Endothelial cell of umbilical vein (primary cell): ENCODE data around the gene C20orf173. TPM values are rescaled to one million over a fixed set of nuclear protein-coding genes. Genes with fewer than 3 reads are reported as not detected.

Experiments used
- BruUV-seq: library from RNA; stranded (reverse); fragments of 400-500 nt; replicated peaks from 2 replicates; lab custom pipeline; 2021; lab: Mats Ljungman, UMichigan
- CTCF ChIA-PET: fragments of 300-600, 350-600 bp; sonication (Branson Sonifier 250); formaldehyde crosslinking; loops from one replicate; lab custom pipeline; 2021; ENCODE audit warnings: antibody characterized with exemption, inconsistent platforms; lab: Charles Lee
- POLR2A ChIA-PET: fragments of 300-600, 350-600 bp; sonication (Branson Sonifier 250); formaldehyde crosslinking; loops from one replicate; lab custom pipeline; 2021; ENCODE audit warnings: antibody characterized with exemption, inconsistent platforms; lab: Charles Lee
- DNase-seq: peaks from one replicate; pipeline ENCODE4 v3.0.0-alpha.2; 2011; ENCODE audit warnings: low read depth, low spot score
- FAIRE-seq: peaks from 2 replicates; lab custom pipeline; 2011; peaks lifted over from hg19 to GRCh38; lab: Jason Lieb, UNC
- H2AFZ ChIP-seq: 2 replicates; pipeline ENCODE4 v1.6.0; 2012; ENCODE audit warnings: low read depth, low read length, control low read depth, inconsistent platforms
- H3K27ac ChIP-seq: 2 replicates; pipeline ENCODE4 v1.5.1; 2011; ENCODE audit warnings: low read depth, mild to moderate bottlenecking, control low read depth, low read length, moderate library complexity; ENCODE audit not compliant: insufficient read depth
- H3K27me3 ChIP-seq, 2 experiments: 2 replicates each; pipeline versions ENCODE4 v1.6.0 to v1.6.1; 2011; ENCODE audit warnings: low read length in 2 of 2, mixed read lengths in 1 of 2; ENCODE audit not compliant: control insufficient read depth in 2 of 2, insufficient read depth in 2 of 2
- H3K36me3 ChIP-seq, 2 experiments: 2 replicates in 1 of 2; 3 replicates in 1 of 2; pipeline ENCODE4 v1.5.1; 2011; ENCODE audit warnings: low read length in 2 of 2, mild to moderate bottlenecking in 1 of 2, moderate library complexity in 1 of 2; ENCODE audit not compliant: control insufficient read depth in 2 of 2, insufficient read depth in 2 of 2; ENCODE audit errors: extremely low read depth in 1 of 2
- H3K4me1 ChIP-seq: 3 replicates; pipeline ENCODE4 v1.5.1; 2011; ENCODE audit warnings: mild to moderate bottlenecking, low read length; ENCODE audit not compliant: control insufficient read depth, insufficient read depth; ENCODE audit errors: extremely low read depth
- H3K4me2 ChIP-seq: 2 replicates; pipeline ENCODE4 v1.6.1; 2011; ENCODE audit warnings: low read length, control low read depth, mixed read lengths; ENCODE audit not compliant: insufficient read depth
- H3K4me3 ChIP-seq, 3 experiments: fragments of 200-600 bp in 1 of 3; sonication (generic), shearing (Covaris generic) in 1 of 3; replicated peaks in 1 of 3; 2 replicates each; pipeline ENCODE4 v1.5.1; 2011 to 2016; ENCODE audit warnings: control low read depth in 3 of 3, low read length in 3 of 3, mild to moderate bottlenecking in 2 of 3, inconsistent platforms in 1 of 3, low read depth in 1 of 3, moderate library complexity in 1 of 3; ENCODE audit not compliant: insufficient read depth in 1 of 3
- H3K79me2 ChIP-seq: 2 replicates; pipeline ENCODE4 v1.6.0; 2012; ENCODE audit warnings: low read length, inconsistent platforms; ENCODE audit not compliant: control insufficient read depth, insufficient read depth
- H3K9ac ChIP-seq: replicated peaks from 2 replicates; pipeline ENCODE3; 2011; ENCODE audit warnings: low read length, control low read depth; ENCODE audit not compliant: insufficient read depth; ENCODE audit errors: extremely low read depth
- H3K9me1 ChIP-seq: replicated peaks from 3 replicates; pipeline ENCODE4 v1.6.0; 2011; ENCODE audit warnings: mild to moderate bottlenecking, low read length; ENCODE audit not compliant: control insufficient read depth, insufficient read depth; ENCODE audit errors: extremely low read depth
- H3K9me3 ChIP-seq: replicated peaks from 2 replicates; pipeline ENCODE4 v1.5.1; 2012; ENCODE audit warnings: low read length, inconsistent platforms; ENCODE audit not compliant: control insufficient read depth, insufficient read depth
- H4K20me1 ChIP-seq: replicated peaks from 2 replicates; pipeline ENCODE3; 2011; ENCODE audit warnings: mild to moderate bottlenecking, low read length; ENCODE audit not compliant: control insufficient read depth, insufficient read depth; ENCODE audit errors: extremely low read depth
- EZH2 ChIP-seq: IDR thresholded peaks from 2 replicates; pipeline ENCODE4 v1.6.1; 2012; ENCODE audit warnings: borderline replicate concordance, low read depth, mild to moderate bottlenecking, moderate library complexity, low read length, inconsistent platforms; ENCODE audit not compliant: severe bottlenecking
- FOS ChIP-seq: IDR thresholded peaks from 2 replicates; pipeline ENCODE4 v1.6.1; 2011; ENCODE audit warnings: mild to moderate bottlenecking, low read length, moderate library complexity, borderline replicate concordance; ENCODE audit not compliant: insufficient read depth
- GATA2 ChIP-seq: IDR thresholded peaks from 2 replicates; pipeline ENCODE4 v1.7.0; 2011; ENCODE audit warnings: low read depth, mild to moderate bottlenecking, moderate library complexity, mixed read lengths, low read length; ENCODE audit not compliant: insufficient read length, insufficient read depth
- JUN ChIP-seq: IDR thresholded peaks from 2 replicates; pipeline ENCODE4 v1.6.1; 2011; ENCODE audit warnings: borderline replicate concordance, low read depth; ENCODE audit not compliant: insufficient read length, insufficient read depth
- MYC ChIP-seq: IDR thresholded peaks from one replicate; pipeline ENCODE4 v1.6.1; 2011; ENCODE audit warnings: mild to moderate bottlenecking, low read depth, low read length
- POLR2A ChIP-seq: IDR thresholded peaks from 2 replicates; pipeline ENCODE4 v1.6.1; 2012; ENCODE audit warnings: low read depth, mild to moderate bottlenecking, control low read depth, low read length
- POLR2AphosphoS5 ChIP-seq: IDR thresholded peaks from 2 replicates; pipeline ENCODE4 v1.6.1; 2012; ENCODE audit warnings: low read depth, mild to moderate bottlenecking, control low read depth, low read length, moderate library complexity; ENCODE audit not compliant: insufficient read depth
- dilution Hi-C: fragments of 300-500 bp; cut with MboI; formaldehyde crosslinking; loops from one replicate; pipeline ENCODE4 v1.15.0; 2019; ENCODE audit warnings: low sequenced_read_pairs; ENCODE audit not compliant: extremely low pct_ligation_motif_present
- intact Hi-C: fragments of 100-400 bp; cut with micrococcal nuclease; formaldehyde crosslinking; loops from one replicate; pipeline ENCODE4 v1.10.0; 2022
- polyA plus RNA-seq, 4 experiments: library from polyadenylated mRNA; depleted of rRNA in 3 of 4; stranded (reverse) in 3 of 4; unstranded in 1 of 4; fragments of >200 nt; gene quantifications; 2 replicates each; pipeline versions ENCODE4 v1.2.1 to v1.2.3, GENCODE V29; 2011 to 2012; ENCODE audit warnings: missing spikeins in 1 of 4
- total RNA-seq: library from RNA; stranded (reverse); gene quantifications from 2 replicates; pipeline ENCODE4 v1.2.3, GENCODE V29; 2021
- TF ChIP-seq, protein P1 (sequence below), 2 donors: IDR thresholded peaks; 1 replicate in 1 of 2; 2 replicates in 1 of 2; pipeline ENCODE4 v1.5.1; 2011; ENCODE audit warnings: low read length in 2 of 2, mild to moderate bottlenecking in 2 of 2, moderate library complexity in 2 of 2, control low read depth in 1 of 2, inconsistent platforms in 1 of 2, low read depth in 1 of 2; ENCODE audit not compliant: insufficient read depth in 1 of 2; ENCODE audit errors: extremely low read depth in 1 of 2
- TF ChIP-seq, protein P2 (sequence below): IDR thresholded peaks from 2 replicates; pipeline ENCODE4 v1.6.1; 2011; ENCODE audit not compliant: insufficient read depth, insufficient read length

C20orf173 gene
- total and polyA plus RNA-seq, 2 donors (not counting 3 experiments of a cell fraction or from before 2014, with no cell fraction given) = not detected

DNA sequence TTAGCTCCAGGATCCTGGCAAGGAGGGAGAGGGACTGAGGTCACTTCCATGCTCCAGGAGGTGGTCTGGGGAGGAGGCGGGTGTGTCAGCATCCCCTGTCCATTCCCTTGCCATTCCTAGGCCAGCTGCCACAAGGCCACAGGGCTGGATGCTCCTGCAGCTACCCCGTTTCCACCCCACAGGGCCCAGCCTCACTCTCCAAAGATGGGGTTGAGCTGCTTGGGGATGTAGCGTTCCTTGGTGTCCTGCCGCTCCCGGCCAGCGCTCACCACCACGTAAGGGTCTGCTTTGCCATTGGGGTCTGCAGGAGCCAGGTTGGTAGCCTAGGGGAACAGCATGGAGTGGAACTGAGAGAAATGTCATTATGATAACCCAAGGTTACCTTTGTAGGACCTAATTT, 35.5 kb upstream of the C20orf173 start:
- H2AFZ ChIP-seq = no peak overlapping the region
- TF ChIP-seq, protein P1, sequence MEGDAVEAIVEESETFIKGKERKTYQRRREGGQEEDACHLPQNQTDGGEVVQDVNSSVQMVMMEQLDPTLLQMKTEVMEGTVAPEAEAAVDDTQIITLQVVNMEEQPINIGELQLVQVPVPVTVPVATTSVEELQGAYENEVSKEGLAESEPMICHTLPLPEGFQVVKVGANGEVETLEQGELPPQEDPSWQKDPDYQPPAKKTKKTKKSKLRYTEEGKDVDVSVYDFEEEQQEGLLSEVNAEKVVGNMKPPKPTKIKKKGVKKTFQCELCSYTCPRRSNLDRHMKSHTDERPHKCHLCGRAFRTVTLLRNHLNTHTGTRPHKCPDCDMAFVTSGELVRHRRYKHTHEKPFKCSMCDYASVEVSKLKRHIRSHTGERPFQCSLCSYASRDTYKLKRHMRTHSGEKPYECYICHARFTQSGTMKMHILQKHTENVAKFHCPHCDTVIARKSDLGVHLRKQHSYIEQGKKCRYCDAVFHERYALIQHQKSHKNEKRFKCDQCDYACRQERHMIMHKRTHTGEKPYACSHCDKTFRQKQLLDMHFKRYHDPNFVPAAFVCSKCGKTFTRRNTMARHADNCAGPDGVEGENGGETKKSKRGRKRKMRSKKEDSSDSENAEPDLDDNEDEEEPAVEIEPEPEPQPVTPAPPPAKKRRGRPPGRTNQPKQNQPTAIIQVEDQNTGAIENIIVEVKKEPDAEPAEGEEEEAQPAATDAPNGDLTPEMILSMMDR (IDR thresholded peaks at IDR 0.05; ENCODE audit: extremely low read depth in 1 of 2, insufficient read depth in 1 of 2, low read depth in 1 of 2, low read length in 2 of 2) = no peak
- no peak for TF ChIP-seq EZH2
- TF ChIP-seq JUN = no peak
- TF ChIP-seq POLR2A = no peak
- TF ChIP-seq MYC = no peak
- no peak for TF ChIP-seq GATA2
- TF ChIP-seq, protein P2, sequence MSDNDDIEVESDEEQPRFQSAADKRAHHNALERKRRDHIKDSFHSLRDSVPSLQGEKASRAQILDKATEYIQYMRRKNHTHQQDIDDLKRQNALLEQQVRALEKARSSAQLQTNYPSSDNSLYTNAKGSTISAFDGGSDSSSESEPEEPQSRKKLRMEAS = no peak
- TF ChIP-seq FOS = no peak
- no peak for TF ChIP-seq POLR2AphosphoS5
- H3K36me3 ChIP-seq = no peaks in the 10 kb centered on the region
- FAIRE-seq (no peak), DNase-seq (no peak)
- ChIA-PET CTCF (interaction anchor here (1.3 kb wide), 1 partner anchor 34 kb away, joined by 3 read pairs; no protein-coding TSS in a partner anchor), POLR2A (no interaction called here)
- H3K4me3 ChIP-seq = no peak overlapping the region
- no peaks in the 10 kb centered on the region for H4K20me1 ChIP-seq
- H3K27ac ChIP-seq = no peak overlapping the region
- intact Hi-C loops (no loop called here), dilution Hi-C loops (no loop called here)
- no peak overlapping the region for H3K4me2 ChIP-seq
- no peaks in the 10 kb centered on the region for H3K9me3 ChIP-seq
- no peak overlapping the region for H3K9ac ChIP-seq
- no peaks in the 10 kb centered on the region for H3K27me3 ChIP-seq
- no peaks in the 10 kb centered on the region for H3K9me1 ChIP-seq
- no TSS peak for BruUV-seq
- H3K79me2 ChIP-seq = no peaks in the 10 kb centered on the region
- no peaks in the 10 kb centered on the region for H3K4me1 ChIP-seq
